Keratinocyte (primary cell): ENCODE measurements around the gene TUBGCP3. TPM values are rescaled to one million over a fixed set of nuclear protein-coding genes. Genes with fewer than 3 reads are reported as not detected.

Experiments
- DNase-seq: peaks from one replicate; pipeline ENCODE4 v3.0.0-alpha.2; 2011; ENCODE audit warnings: low read depth, missing footprints, low spot score
- FAIRE-seq: peaks from 2 replicates; lab custom pipeline; 2011; peaks lifted over from hg19 to GRCh38; lab: Jason Lieb, UNC
- H2AFZ ChIP-seq: 2 replicates; pipeline ENCODE4 v1.6.0; 2012; ENCODE audit warnings: low read length, control low read depth, inconsistent platforms; ENCODE audit not compliant: control insufficient read depth
- H3K27ac ChIP-seq: 2 replicates; pipeline ENCODE4 v1.5.1; 2011; ENCODE audit warnings: low read length; ENCODE audit not compliant: control insufficient read depth, insufficient read depth
- H3K27me3 ChIP-seq: 3 replicates; pipeline ENCODE4 v1.6.0; 2011; ENCODE audit warnings: low read length; ENCODE audit not compliant: control insufficient read depth, insufficient read depth; ENCODE audit errors: extremely low read depth
- H3K36me3 ChIP-seq, 2 experiments: 2 replicates in 1 of 2; 3 replicates in 1 of 2; pipeline ENCODE4 v1.5.1; 2011; ENCODE audit warnings: low read length in 2 of 2, mild to moderate bottlenecking in 1 of 2; ENCODE audit not compliant: control insufficient read depth in 2 of 2, insufficient read depth in 2 of 2; ENCODE audit errors: extremely low read depth in 1 of 2
- H3K4me1 ChIP-seq: 3 replicates; pipeline ENCODE4 v1.5.1; 2011; ENCODE audit warnings: low read length; ENCODE audit not compliant: control insufficient read depth, insufficient read depth; ENCODE audit errors: extremely low read depth
- H3K4me2 ChIP-seq: 3 replicates; pipeline ENCODE4 v1.6.0; 2011; ENCODE audit warnings: low read depth, low read length; ENCODE audit not compliant: control insufficient read depth, insufficient read depth; ENCODE audit errors: extremely low read depth
- H3K4me3 ChIP-seq, 3 experiments: fragments of 200-600 bp in 1 of 3; sonication (generic) in 1 of 3; 2 replicates in 2 of 3; 3 replicates in 1 of 3; pipeline ENCODE4 v1.5.1; 2011 to 2016; ENCODE audit warnings: low read length in 3 of 3, mild to moderate bottlenecking in 3 of 3, control low read depth in 2 of 3, inconsistent platforms in 1 of 3, low read depth in 1 of 3, mixed read lengths in 1 of 3, mixed run types in 1 of 3, moderate library complexity in 1 of 3; ENCODE audit not compliant: control insufficient read depth in 2 of 3, insufficient read depth in 2 of 3; ENCODE audit errors: extremely low read depth in 1 of 3
- H3K79me2 ChIP-seq: 2 replicates; pipeline ENCODE4 v1.6.0; 2012; ENCODE audit warnings: low read length; ENCODE audit not compliant: control insufficient read depth, insufficient read depth
- H3K9ac ChIP-seq: 3 replicates; pipeline ENCODE4 v1.6.0; 2011; ENCODE audit warnings: low read length; ENCODE audit not compliant: control insufficient read depth, insufficient read depth; ENCODE audit errors: extremely low read depth
- H3K9me1 ChIP-seq: 3 replicates; pipeline ENCODE4 v1.6.0; 2011; ENCODE audit warnings: low read length; ENCODE audit not compliant: control insufficient read depth, insufficient read depth; ENCODE audit errors: extremely low read depth
- H3K9me3 ChIP-seq: 2 replicates; pipeline ENCODE4 v1.5.1; 2012; ENCODE audit warnings: low read depth, low read length; ENCODE audit not compliant: control insufficient read depth
- H4K20me1 ChIP-seq: 3 replicates; pipeline ENCODE4 v1.6.0; 2011; ENCODE audit warnings: low read length; ENCODE audit not compliant: control insufficient read depth, insufficient read depth; ENCODE audit errors: extremely low read depth
- EZH2 ChIP-seq: IDR thresholded peaks from one replicate; pipeline ENCODE4 v1.6.1; 2012; ENCODE audit warnings: inconsistent platforms, mild to moderate bottlenecking, low read length, moderate library complexity
- dilution Hi-C: fragments of 300-500 bp; cut with MboI; formaldehyde crosslinking; loops from one replicate; pipeline ENCODE4 v1.7.0; 2020; ENCODE audit warnings: low sequenced_read_pairs; ENCODE audit not compliant: extremely low pct_ligation_motif_present
- polyA plus RNA-seq, 5 experiments: library from polyadenylated mRNA; depleted of rRNA in 3 of 5; stranded (reverse) in 3 of 5; stranded (forward) in 1 of 5; unstranded in 1 of 5; fragments of >200 nt; gene quantifications; 1 replicate in 1 of 5; 2 replicates in 3 of 5; 3 replicates in 1 of 5; pipeline versions ENCODE4 v1.2.1 to v1.2.3, GENCODE V29; 2011 to 2012; ENCODE audit warnings: missing spikeins in 2 of 5, low read depth in 1 of 5, low replicate concordance in 1 of 5
- TF ChIP-seq, protein P1 (sequence below), 3 experiments: IDR thresholded peaks in 1 of 3; conservative IDR thresholded peaks in 1 of 3; optimal IDR thresholded peaks in 1 of 3; 2 replicates in 2 of 3; 3 replicates in 1 of 3; pipeline versions ENCODE3 to v1.5.1; 2011; ENCODE audit warnings: low read length in 3 of 3, mild to moderate bottlenecking in 3 of 3, moderate library complexity in 2 of 3, control low read depth in 1 of 3, inconsistent platforms in 1 of 3; ENCODE audit not compliant: insufficient read depth in 2 of 3; ENCODE audit errors: extremely low read depth in 1 of 3

Gene TUBGCP3
- polyA plus RNA-seq, 1 donor (not counting 4 experiments of a cell fraction or from before 2014, with no cell fraction given) = 14.0 TPM

DNA sequence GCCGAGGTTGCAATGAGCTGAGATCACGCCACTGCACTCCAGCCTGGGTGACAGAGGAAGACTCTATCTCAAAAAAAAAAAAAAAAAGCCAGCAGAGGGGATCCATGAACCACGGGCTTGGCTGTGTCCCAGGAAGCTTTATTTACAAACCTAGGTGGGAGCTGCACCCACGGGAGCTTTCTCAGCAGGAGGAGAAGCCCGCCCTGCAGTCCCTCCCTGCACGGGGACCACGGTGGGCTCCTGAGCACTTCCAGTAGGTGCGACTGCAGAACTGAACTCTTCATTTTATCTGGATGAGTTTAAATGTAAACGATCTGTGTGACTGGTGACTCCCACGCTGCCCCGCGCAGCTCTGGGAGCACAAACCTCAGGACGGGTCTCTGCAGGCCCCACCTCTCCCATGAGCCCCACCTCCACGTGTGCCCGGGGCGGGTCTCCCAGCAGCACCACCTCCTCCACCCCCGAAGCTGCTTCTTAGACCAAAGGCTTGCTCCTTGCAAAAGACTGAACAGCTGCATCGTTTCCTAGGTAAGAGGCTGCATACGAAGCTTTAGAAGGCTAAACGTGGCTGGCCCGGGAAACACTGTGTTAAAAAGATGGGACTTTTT, 145.4 kb downstream of the TUBGCP3 start:
- Histone ChIP-seq H4K20me1 (no peaks in the 10 kb centered on the region), H2AFZ (no peak overlapping the region), H3K9me3 (no peaks in the 10 kb centered on the region), H3K9me1 (no peaks in the 10 kb centered on the region), H3K4me1 (no peaks in the 10 kb centered on the region), H3K9ac (no peak overlapping the region), H3K36me3 (no peaks in the 10 kb centered on the region), H3K4me3 (no peak overlapping the region), H3K79me2 (no peaks in the 10 kb centered on the region), H3K27me3 (peaks cover 18% of the 10 kb centered on the region), H3K4me2 (no peak overlapping the region), H3K27ac (no peak overlapping the region)
- DNase-seq (no peak), FAIRE-seq (no peak)
- dilution Hi-C loops = no loop called here
- no peak for TF ChIP-seq EZH2
- TF ChIP-seq, protein P1, sequence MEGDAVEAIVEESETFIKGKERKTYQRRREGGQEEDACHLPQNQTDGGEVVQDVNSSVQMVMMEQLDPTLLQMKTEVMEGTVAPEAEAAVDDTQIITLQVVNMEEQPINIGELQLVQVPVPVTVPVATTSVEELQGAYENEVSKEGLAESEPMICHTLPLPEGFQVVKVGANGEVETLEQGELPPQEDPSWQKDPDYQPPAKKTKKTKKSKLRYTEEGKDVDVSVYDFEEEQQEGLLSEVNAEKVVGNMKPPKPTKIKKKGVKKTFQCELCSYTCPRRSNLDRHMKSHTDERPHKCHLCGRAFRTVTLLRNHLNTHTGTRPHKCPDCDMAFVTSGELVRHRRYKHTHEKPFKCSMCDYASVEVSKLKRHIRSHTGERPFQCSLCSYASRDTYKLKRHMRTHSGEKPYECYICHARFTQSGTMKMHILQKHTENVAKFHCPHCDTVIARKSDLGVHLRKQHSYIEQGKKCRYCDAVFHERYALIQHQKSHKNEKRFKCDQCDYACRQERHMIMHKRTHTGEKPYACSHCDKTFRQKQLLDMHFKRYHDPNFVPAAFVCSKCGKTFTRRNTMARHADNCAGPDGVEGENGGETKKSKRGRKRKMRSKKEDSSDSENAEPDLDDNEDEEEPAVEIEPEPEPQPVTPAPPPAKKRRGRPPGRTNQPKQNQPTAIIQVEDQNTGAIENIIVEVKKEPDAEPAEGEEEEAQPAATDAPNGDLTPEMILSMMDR (optimal IDR thresholded peaks at IDR 0.05 in 1 of 3, IDR thresholded peaks at IDR 0.05 in 1 of 3, conservative IDR thresholded peaks at IDR 0.05 in 1 of 3; ENCODE audit: extremely low read depth in 1 of 3, insufficient read depth in 2 of 3, low read length in 3 of 3) = no peak

DNA sequence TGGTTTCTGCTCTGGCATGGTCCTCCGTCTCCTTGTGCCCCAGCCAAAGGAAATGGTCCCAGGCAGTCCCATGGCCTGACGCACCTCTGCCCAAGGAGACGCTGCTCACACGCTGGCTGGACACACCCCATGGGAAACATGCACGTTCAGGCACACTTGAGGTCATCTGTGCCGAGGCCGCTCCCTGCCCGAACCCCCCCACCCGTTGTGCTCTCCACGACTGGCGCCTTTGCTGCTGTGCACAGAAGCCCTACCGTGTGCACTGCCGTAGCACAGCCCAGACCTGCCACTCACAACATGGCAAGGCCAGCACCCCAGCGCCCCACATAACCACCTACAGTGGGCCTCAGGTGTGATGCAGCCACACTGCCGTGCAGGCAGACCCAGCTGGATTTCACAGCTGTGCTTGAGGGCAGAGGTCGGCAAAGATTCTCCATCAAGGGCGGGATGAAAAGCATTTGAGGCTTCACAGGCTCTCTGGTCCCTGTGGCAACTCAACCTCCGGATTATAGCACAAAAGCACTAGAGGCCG, 146.1 kb downstream of the TUBGCP3 start:
- H3K36me3 ChIP-seq = no peaks in the 10 kb centered on the region
- no peaks in the 10 kb centered on the region for H3K4me1 ChIP-seq
- no peaks in the 10 kb centered on the region for H3K79me2 ChIP-seq
- FAIRE-seq (no peak), DNase-seq (no peak)
- H3K9ac ChIP-seq = no peak overlapping the region
- no peaks in the 10 kb centered on the region for H4K20me1 ChIP-seq
- dilution Hi-C loops = no loop called here
- H3K9me1 ChIP-seq = no peaks in the 10 kb centered on the region
- H3K4me3 ChIP-seq = no peak overlapping the region
- no peak for TF ChIP-seq EZH2
- TF ChIP-seq, protein P1 (optimal IDR thresholded peaks at IDR 0.05 in 1 of 3, IDR thresholded peaks at IDR 0.05 in 1 of 3, conservative IDR thresholded peaks at IDR 0.05 in 1 of 3; ENCODE audit: extremely low read depth in 1 of 3, insufficient read depth in 2 of 3, low read length in 3 of 3) = no peak
- no peak overlapping the region for H2AFZ ChIP-seq
- H3K4me2 ChIP-seq = no peak overlapping the region
- H3K9me3 ChIP-seq = no peaks in the 10 kb centered on the region
- no peak overlapping the region for H3K27ac ChIP-seq
- H3K27me3 ChIP-seq = peaks cover 18% of the 10 kb centered on the region
